KMS-11 (cell line): Measurements from ENCODE around the gene RAD51AP1.

Experiments used
- H2AFZ ChIP-seq: fragments of 200-600 bp; sonication (generic); 2 replicates; pipeline ENCODE4 v1.6.1; 2016; ENCODE audit warnings: antibody characterized with exemption, mixed run types, low read depth
- H3K27ac ChIP-seq: fragments of 200-600 bp; sonication (generic); 2 replicates; pipeline ENCODE4 v1.6.1; 2016; ENCODE audit warnings: mild to moderate bottlenecking, mixed run types
- H3K27me3 ChIP-seq: fragments of 200-600 bp; sonication (generic); 2 replicates; pipeline ENCODE4 v1.6.1; 2017; ENCODE audit warnings: mild to moderate bottlenecking, low read depth, mixed run types, moderate library complexity; ENCODE audit not compliant: insufficient read depth
- H3K36me3 ChIP-seq: fragments of 200-600 bp; sonication (generic); 2 replicates; pipeline ENCODE4 v1.6.1; 2017; ENCODE audit warnings: mild to moderate bottlenecking, mixed run types; ENCODE audit not compliant: insufficient read depth
- H3K4me1 ChIP-seq: fragments of 200-600 bp; sonication (generic); 2 replicates; pipeline ENCODE4 v1.6.1; 2016; ENCODE audit warnings: mild to moderate bottlenecking, low read depth, mixed run types; ENCODE audit not compliant: poor library complexity, severe bottlenecking
- H3K4me2 ChIP-seq: fragments of 200-600 bp; sonication (generic); 2 replicates; pipeline ENCODE4 v1.7.0; 2016; ENCODE audit warnings: mild to moderate bottlenecking, mixed run types
- H3K4me3 ChIP-seq: fragments of 200-600 bp; sonication (generic); IDR thresholded peaks from 2 replicates; pipeline ENCODE4 v1.6.1; 2017; ENCODE audit warnings: low read depth, low read length, mixed read lengths; ENCODE audit not compliant: insufficient read depth
- H3K79me2 ChIP-seq: fragments of 200-600 bp; sonication (generic); 2 replicates; pipeline ENCODE4 v1.6.1; 2016; ENCODE audit warnings: low read depth, mixed run types; ENCODE audit not compliant: insufficient read depth
- H3K9ac ChIP-seq: fragments of 200-600 bp; sonication (generic); 2 replicates; pipeline ENCODE4 v1.6.1; 2016; ENCODE audit warnings: mild to moderate bottlenecking, mixed run types
- H4K20me1 ChIP-seq: fragments of 200-600 bp; sonication (generic); 2 replicates; pipeline ENCODE4 v1.6.1; 2016; ENCODE audit warnings: mild to moderate bottlenecking, mixed run types; ENCODE audit not compliant: insufficient read depth
- CTCF ChIP-seq: fragments of 200-600 bp; sonication (generic); conservative IDR thresholded peaks from 2 replicates; pipeline ENCODE4 v1.6.1; 2017; ENCODE audit warnings: low read depth, mild to moderate bottlenecking, antibody characterized with exemption, low read length, moderate library complexity, mixed read lengths

Gene RAD51AP1

GRCh38 chr12:4580281-4580688 lies 41.6 kb downstream of the RAD51AP1 start:
- Histone ChIP-seq H2AFZ (no peak overlapping the region), H3K27me3 (no peaks in the 10 kb centered on the region)

GRCh38 chr12:4584281-4584680 lies 45.6 kb downstream of the RAD51AP1 start:
- H2AFZ ChIP-seq, result no peak overlapping the region
- no peak overlapping the region for H3K4me3 ChIP-seq
- H3K79me2 ChIP-seq, result no peaks in the 10 kb centered on the region
- no peaks in the 10 kb centered on the region for H3K36me3 ChIP-seq
- H3K9ac ChIP-seq, result no peak overlapping the region
- no peaks in the 10 kb centered on the region for H4K20me1 ChIP-seq
- no peak overlapping the region for H3K4me2 ChIP-seq
- H3K4me1 ChIP-seq, result no peaks in the 10 kb centered on the region
- H3K27ac ChIP-seq, result no peak overlapping the region
- H3K27me3 ChIP-seq, result no peaks in the 10 kb centered on the region
- no peak for TF ChIP-seq CTCF

More at GRCh38 chr12:4580281-4580688, 41.6 kb downstream of the RAD51AP1 start:
- H3K4me1 ChIP-seq, result no peaks in the 10 kb centered on the region
- no peaks in the 10 kb centered on the region for H3K36me3 ChIP-seq
- no peaks in the 10 kb centered on the region for H4K20me1 ChIP-seq
- no peaks in the 10 kb centered on the region for H3K79me2 ChIP-seq
- H3K9ac ChIP-seq, result no peak overlapping the region
- no peak overlapping the region for H3K4me3 ChIP-seq
- no peak overlapping the region for H3K4me2 ChIP-seq
- H3K27ac ChIP-seq, result no peak overlapping the region
- no peak for TF ChIP-seq CTCF

GRCh38 chr12:4584896-4585295 lies 46.2 kb downstream of the RAD51AP1 start:
- H3K4me2 ChIP-seq, result no peak overlapping the region

GRCh38 chr12:4586500-4586899 lies 47.8 kb downstream of the RAD51AP1 start:
- TF ChIP-seq CTCF, result no peak
- Histone ChIP-seq H2AFZ (no peak overlapping the region), H4K20me1 (no peaks in the 10 kb centered on the region)

More at GRCh38 chr12:4584896-4585295, 46.2 kb downstream of the RAD51AP1 start:
- Histone ChIP-seq H4K20me1 (no peaks in the 10 kb centered on the region), H3K9ac (no peak overlapping the region), H3K4me3 (no peak overlapping the region), H3K4me1 (no peaks in the 10 kb centered on the region), H3K79me2 (no peaks in the 10 kb centered on the region), H2AFZ (no peak overlapping the region), H3K27me3 (no peaks in the 10 kb centered on the region), H3K27ac (no peak overlapping the region), H3K36me3 (no peaks in the 10 kb centered on the region)
- no peak for TF ChIP-seq CTCF

More at GRCh38 chr12:4586500-4586899, 47.8 kb downstream of the RAD51AP1 start:
- no peaks in the 10 kb centered on the region for H3K36me3 ChIP-seq
- no peak overlapping the region for H3K27ac ChIP-seq
- no peak overlapping the region for H3K4me3 ChIP-seq
- no peaks in the 10 kb centered on the region for H3K4me1 ChIP-seq
- H3K79me2 ChIP-seq, result no peaks in the 10 kb centered on the region
- no peak overlapping the region for H3K9ac ChIP-seq
- H3K27me3 ChIP-seq, result no peaks in the 10 kb centered on the region
- H3K4me2 ChIP-seq, result no peak overlapping the region
